ENCODE data around the gene RPRD1B.

RPRD1B gene

DNA sequence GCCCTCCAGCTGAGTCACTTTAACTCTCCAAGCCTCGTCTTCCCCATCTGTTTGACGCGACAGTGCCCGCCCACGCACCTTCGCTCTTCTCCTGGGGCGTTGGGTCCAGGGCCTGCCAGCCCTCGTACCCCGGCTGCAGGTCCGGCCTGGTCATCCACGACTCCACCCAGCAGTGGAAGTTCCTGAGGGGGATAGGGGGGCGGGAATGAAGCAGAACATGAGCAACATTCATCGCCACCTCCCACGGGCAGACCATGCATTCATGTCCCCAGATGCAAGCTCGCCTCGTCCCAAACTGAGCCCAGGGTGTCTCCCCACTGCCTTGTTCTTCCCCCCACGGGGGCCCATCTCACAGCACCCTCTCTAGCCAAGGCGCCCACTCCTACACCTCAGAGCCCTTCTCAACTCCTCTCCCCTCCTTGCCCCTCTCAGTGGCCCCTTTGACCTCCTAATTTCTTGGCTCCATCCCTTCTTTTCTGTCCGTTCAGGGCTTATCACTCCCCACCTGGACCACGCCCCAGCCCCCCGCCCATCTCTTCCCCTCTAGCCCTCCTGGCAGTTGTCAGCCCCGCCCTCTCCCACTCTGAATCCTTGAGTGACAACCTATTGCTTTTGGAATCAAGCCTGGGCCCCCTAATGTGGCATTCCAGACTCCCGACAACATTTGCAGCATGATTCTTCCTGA lies 107.8 kb downstream of the RPRD1B start:
- no peaks in the 10 kb centered on the region for H3K9me3 Mint-ChIP-seq
- H3K4me1 Mint-ChIP-seq (ENCODE audit: low read depth in 2 of 2), result no peaks in the 10 kb centered on the region
- peaks cover 5 to 26% of the 10 kb centered on the region in 2 donors for H3K27me3 Mint-ChIP-seq
- no peaks in the 10 kb centered on the region for H3K36me3 Mint-ChIP-seq (ENCODE audit: insufficient read depth)
- ATAC-seq (replicated peaks) (no peak), DNase-seq (no peak)
- no peak overlapping the region for H3K27ac Mint-ChIP-seq
- H3K4me3 Mint-ChIP-seq, result no peak overlapping the region
